Hepatocyte (in vitro differentiated cells): Measurements from ENCODE around the gene USP17L20. TPM values are rescaled to one million over a fixed set of nuclear protein-coding genes. Genes with fewer than 3 reads are reported as not detected.
"Not testable (repeated sequence)": the region's sequence is repeated elsewhere in the genome, so short reads cannot be mapped to it uniquely, and the experiment has no call there.

Source experiments
- DNase-seq: peaks from one replicate; pipeline ENCODE4 v3.0.0-alpha.2; 2016; ENCODE audit warnings: low spot score
- H2AFZ ChIP-seq: fragments of 200-600 bp; sonication (generic); 2 replicates; pipeline ENCODE4 v1.6.0; 2016; ENCODE audit warnings: antibody characterized with exemption, mild to moderate bottlenecking
- H3K27ac ChIP-seq: fragments of 200-600 bp; sonication (generic); 2 replicates; pipeline ENCODE4 v1.5.1; 2016; ENCODE audit warnings: mild to moderate bottlenecking
- H3K27me3 ChIP-seq: fragments of 200-600 bp; sonication (generic); 2 replicates; pipeline ENCODE4 v1.6.1; 2016
- H3K36me3 ChIP-seq: fragments of 200-600 bp; sonication (generic); replicated peaks from 2 replicates; pipeline ENCODE4 v1.5.1; 2016; ENCODE audit warnings: low read depth; ENCODE audit not compliant: insufficient read depth
- H3K4me1 ChIP-seq: fragments of 200-600 bp; sonication (generic); 2 replicates; pipeline ENCODE4 v1.5.1; 2016; ENCODE audit warnings: mild to moderate bottlenecking, moderate library complexity; ENCODE audit not compliant: insufficient read depth
- H3K4me2 ChIP-seq: fragments of 200-600 bp; sonication (generic); 2 replicates; pipeline ENCODE4 v1.6.0; 2016
- H3K4me3 ChIP-seq: fragments of 200-600 bp; sonication (generic); 2 replicates; pipeline ENCODE4 v1.5.1; 2016; ENCODE audit warnings: mild to moderate bottlenecking
- H3K79me2 ChIP-seq: fragments of 200-600 bp; sonication (generic); 2 replicates; pipeline ENCODE4 v1.6.0; 2017; ENCODE audit warnings: mild to moderate bottlenecking
- H3K9me2 ChIP-seq: fragments of 200-600 bp; sonication (generic); replicated peaks from 2 replicates; pipeline ENCODE4 v1.6.0; 2017; ENCODE audit warnings: mild to moderate bottlenecking; ENCODE audit not compliant: insufficient read depth
- H3K9me3 ChIP-seq: fragments of 200-600 bp; sonication (generic); 2 replicates; pipeline ENCODE4 v1.5.1; 2016; ENCODE audit warnings: low read depth, mild to moderate bottlenecking
- H4K20me1 ChIP-seq: fragments of 200-600 bp; sonication (generic); 2 replicates; pipeline ENCODE4 v1.6.0; 2016; ENCODE audit warnings: mild to moderate bottlenecking; ENCODE audit not compliant: insufficient read depth, poor library complexity, severe bottlenecking
- WGBS: methylation state at CpG from one replicate; pipeline ENCODE4 v1.1.6; 2016; ENCODE audit warnings: low lambda C conversion rate; ENCODE audit errors: missing lambda C conversion rate; 5-methylcytosine and 5-hydroxymethylcytosine counted together
- polyA plus RNA-seq: library from polyadenylated mRNA; unstranded; fragments of >200 nt; fragmentation: Nextera tagmentation; extraction: Ambion mirVana; gene quantifications from 2 replicates; pipeline ENCODE4 v1.2.1, GENCODE V29; 2016
- total RNA-seq: library from RNA; depleted of rRNA; stranded (reverse); fragments of >200 nt; gene quantifications from 2 replicates; pipeline ENCODE4 v1.2.3, GENCODE V29; 2014

The USP17L20 gene
- total and polyA plus RNA-seq, 2 experiments from 2014 or later = not detected

DNA sequence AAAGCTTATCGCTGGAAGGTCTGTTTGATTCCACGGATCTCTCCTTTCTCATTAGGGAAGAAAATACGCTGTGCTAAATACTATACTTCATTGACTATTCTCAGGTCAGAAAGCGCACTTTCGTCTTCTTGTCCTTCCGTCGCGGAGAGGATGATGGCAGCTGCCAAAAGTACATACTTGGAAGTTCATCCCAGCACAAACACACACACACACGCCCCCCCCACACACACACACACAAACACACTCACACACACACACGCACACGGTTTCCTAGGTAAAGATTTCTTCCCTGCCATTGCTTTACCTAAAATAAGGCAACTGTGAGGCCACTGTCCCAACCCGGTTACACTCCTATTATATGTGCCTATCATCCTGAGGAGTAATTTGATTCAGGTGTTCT is 19.5 kb upstream of the USP17L20 start:
- H4K20me1 ChIP-seq, H3K27ac ChIP-seq, H3K9me2 ChIP-seq, H3K79me2 ChIP-seq, H3K4me1 ChIP-seq, H3K27me3 ChIP-seq, H3K36me3 ChIP-seq, H3K4me3 ChIP-seq, H3K4me2 ChIP-seq, H2AFZ ChIP-seq, H3K9me3 ChIP-seq: not testable (repeated sequence)
- peak; percentile 1 for DNase-seq
- WGBS = 88% methylated on average over 8 of the region's 12 CpGs

DNA sequence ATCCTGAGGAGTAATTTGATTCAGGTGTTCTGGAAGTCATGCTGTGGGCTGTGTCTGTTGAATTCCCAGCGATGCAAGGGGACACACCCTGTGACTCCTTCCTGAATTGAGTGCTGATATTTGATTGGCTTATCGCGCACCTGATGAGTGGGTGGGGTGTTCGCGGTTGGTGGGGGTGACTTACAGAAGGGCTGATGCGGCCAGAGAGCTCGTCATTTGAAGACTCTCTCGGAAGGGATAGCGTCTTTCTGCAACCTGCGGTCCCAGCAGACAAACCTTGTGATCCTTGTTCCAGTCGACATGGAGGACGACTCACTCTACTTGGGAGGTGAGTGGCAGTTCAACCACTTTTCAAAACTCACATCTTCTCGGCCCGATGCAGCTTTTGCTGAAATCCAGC is 14.3 kb upstream of the USP17L20 start, which contains the start of gene USP17L17:
USP17L17 (plus strand) TSS at position 301 of the 400 bp plus-strand sequence; CDS start at position 301, 0 bp downstream.
- not testable (repeated sequence) for H3K4me2 ChIP-seq, H3K27me3 ChIP-seq, H3K9me2 ChIP-seq, H4K20me1 ChIP-seq, H2AFZ ChIP-seq, H3K36me3 ChIP-seq, H3K9me3 ChIP-seq, H3K79me2 ChIP-seq, DNase-seq, H3K27ac ChIP-seq, H3K4me1 ChIP-seq, H3K4me3 ChIP-seq
- WGBS = 86% methylated on average over 14 of the region's 14 CpGs

- H3K27ac ChIP-seq, H3K4me3 ChIP-seq, H3K9me2 ChIP-seq, H3K36me3 ChIP-seq, H4K20me1 ChIP-seq, H3K79me2 ChIP-seq, H3K4me2 ChIP-seq, H2AFZ ChIP-seq, H3K9me3 ChIP-seq, H3K4me1 ChIP-seq, H3K27me3 ChIP-seq: not testable (repeated sequence)
- peak; percentile 1 for DNase-seq
- WGBS = 90% methylated on average over 15 of the region's 26 CpGs
These were observed 9.8 kb upstream of the USP17L20 start, which contains the start of gene USP17L18 for GRCh38 chr4:9247953-9248680. USP17L18 (plus strand) TSS chr4:9248630; CDS start chr4:9248630, 0 bp downstream.

GRCh38 chr4:9253078-9253477 is 4.8 kb upstream of the USP17L20 start, which contains the start of gene USP17L19:
USP17L19 (plus strand) TSS chr4:9253378; CDS start chr4:9253378, 0 bp downstream.
- H3K4me1 ChIP-seq, H3K9me2 ChIP-seq: not testable (repeated sequence)
- no CpG with 5 or more reads among the region's 13 CpGs for WGBS

DNA sequence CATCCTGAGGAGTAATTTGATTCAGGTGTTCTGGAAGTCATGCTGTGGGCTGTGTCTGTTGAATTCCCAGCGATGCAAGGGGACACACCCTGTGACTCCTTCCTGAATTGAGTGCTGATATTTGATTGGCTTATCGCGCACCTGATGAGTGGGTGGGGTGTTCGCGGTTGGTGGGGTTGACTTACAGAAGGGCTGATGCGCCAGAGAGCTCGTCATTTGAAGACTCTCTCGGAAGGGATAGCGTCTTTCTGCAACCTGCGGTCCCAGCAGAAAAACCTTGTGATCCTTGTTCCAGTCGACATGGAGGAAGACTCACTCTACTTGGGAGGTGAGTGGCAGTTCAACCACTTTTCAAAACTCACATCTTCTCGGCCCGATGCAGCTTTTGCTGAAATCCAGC is 4.6 kb downstream of the USP17L20 start, which contains the start of gene USP17L21:
USP17L21 (plus strand) TSS at position 301 of the 400 bp plus-strand sequence; CDS start at position 301, 0 bp downstream.
- not testable (repeated sequence) for H3K9me3 ChIP-seq, H3K36me3 ChIP-seq, H2AFZ ChIP-seq, H3K27me3 ChIP-seq, H3K4me1 ChIP-seq, H4K20me1 ChIP-seq, H3K4me3 ChIP-seq, H3K4me2 ChIP-seq, H3K9me2 ChIP-seq, H3K27ac ChIP-seq, DNase-seq, H3K79me2 ChIP-seq
- no CpG with 5 or more reads among the region's 13 CpGs for WGBS

More at GRCh38 chr4:9253078-9253477, 4.8 kb upstream of the USP17L20 start, which contains the start of gene USP17L19:
- not testable (repeated sequence) for H3K4me3 ChIP-seq, H3K27me3 ChIP-seq, H3K9me3 ChIP-seq, H3K79me2 ChIP-seq, H2AFZ ChIP-seq, H3K27ac ChIP-seq, DNase-seq, H3K36me3 ChIP-seq, H4K20me1 ChIP-seq, H3K4me2 ChIP-seq

GRCh38 chr4:9267319-9267718 is 9.4 kb downstream of the USP17L20 start, which contains the start of gene USP17L22:
USP17L22 (plus strand) TSS chr4:9267619; CDS start chr4:9267619, 0 bp downstream.
- H3K79me2 ChIP-seq, H3K9me2 ChIP-seq, H4K20me1 ChIP-seq, H3K4me2 ChIP-seq, H3K27ac ChIP-seq, H3K9me3 ChIP-seq, H2AFZ ChIP-seq, H3K36me3 ChIP-seq, H3K4me1 ChIP-seq, DNase-seq, H3K27me3 ChIP-seq, H3K4me3 ChIP-seq: not testable (repeated sequence)
- WGBS = no CpG with 5 or more reads among the region's 15 CpGs

GRCh38 chr4:9271719-9272118 is 13.8 kb downstream of the USP17L20 start:
- not testable (repeated sequence) for H3K4me1 ChIP-seq, H3K9me3 ChIP-seq, H4K20me1 ChIP-seq, DNase-seq, H3K27me3 ChIP-seq, H2AFZ ChIP-seq, H3K27ac ChIP-seq, H3K9me2 ChIP-seq, H3K4me3 ChIP-seq, H3K4me2 ChIP-seq, H3K79me2 ChIP-seq, H3K36me3 ChIP-seq
- 82% methylated on average over 8 of the region's 10 CpGs for WGBS
